NCI-H526 treated with DMSO at 0.1 percent for 48 hours (cell line): ENCODE data around the gene ANXA2.

Experiments
- DNase-seq: peaks from one replicate; lab custom pipeline; 2025; lab: John Stamatoyannopoulos, UW

Gene ANXA2

GRCh38 chr15:60370105-60370868 lies 27.5 kb downstream of the ANXA2 start:
- DNase-seq, result no peak

GRCh38 chr15:60369696-60370095 lies 28.1 kb downstream of the ANXA2 start:
- DNase-seq, result no peak

DNA sequence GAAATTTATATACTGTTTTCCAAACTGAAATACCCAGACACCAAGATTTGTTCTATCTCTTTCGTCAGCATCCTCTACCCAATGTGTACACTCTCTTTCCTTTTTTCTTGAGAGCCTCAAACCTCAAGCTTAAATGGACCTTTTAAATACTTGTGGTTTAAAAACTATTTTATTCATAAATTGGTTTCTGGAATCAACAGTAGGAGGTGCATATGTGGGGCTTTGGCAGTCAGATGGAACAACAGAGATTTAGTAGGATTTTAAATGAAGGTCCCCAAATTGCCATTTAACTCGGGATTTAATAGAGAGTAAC lies 33.2 kb downstream of the ANXA2 start:
- no peak for DNase-seq

DNA sequence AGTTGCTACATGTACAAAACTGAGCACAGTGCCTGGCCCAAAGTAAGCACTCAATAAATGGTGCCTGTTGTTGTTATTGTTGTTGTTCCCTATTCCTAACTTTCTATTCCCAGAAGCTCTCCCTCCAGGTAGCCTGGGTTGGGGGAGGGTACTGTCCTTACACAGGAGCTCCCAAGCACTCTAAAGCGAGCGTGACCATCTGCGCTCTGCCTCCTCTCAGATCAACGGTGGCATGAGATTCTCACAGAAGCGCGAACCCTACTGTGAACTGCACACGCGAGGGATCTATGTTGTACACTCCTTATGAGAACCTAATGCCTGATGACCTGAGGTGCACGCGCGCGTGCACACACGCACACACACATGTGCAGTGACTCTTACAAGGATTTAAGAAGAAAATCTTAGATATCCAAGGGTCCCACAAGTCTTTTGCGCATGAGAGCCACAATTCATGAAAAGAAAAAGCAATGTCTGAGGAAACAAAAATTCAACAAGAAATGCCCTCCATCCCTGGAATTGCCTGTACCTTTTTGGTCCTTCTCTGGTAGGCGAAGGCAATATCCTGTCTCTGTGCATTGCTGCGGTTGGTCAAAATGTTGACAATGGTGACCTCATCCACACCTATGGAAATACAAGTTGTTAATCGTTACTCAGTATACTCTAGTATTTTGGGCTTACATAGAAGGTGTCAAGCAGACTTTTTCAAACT lies 33.7 kb downstream of the ANXA2 start:
- no peak for DNase-seq

DNA sequence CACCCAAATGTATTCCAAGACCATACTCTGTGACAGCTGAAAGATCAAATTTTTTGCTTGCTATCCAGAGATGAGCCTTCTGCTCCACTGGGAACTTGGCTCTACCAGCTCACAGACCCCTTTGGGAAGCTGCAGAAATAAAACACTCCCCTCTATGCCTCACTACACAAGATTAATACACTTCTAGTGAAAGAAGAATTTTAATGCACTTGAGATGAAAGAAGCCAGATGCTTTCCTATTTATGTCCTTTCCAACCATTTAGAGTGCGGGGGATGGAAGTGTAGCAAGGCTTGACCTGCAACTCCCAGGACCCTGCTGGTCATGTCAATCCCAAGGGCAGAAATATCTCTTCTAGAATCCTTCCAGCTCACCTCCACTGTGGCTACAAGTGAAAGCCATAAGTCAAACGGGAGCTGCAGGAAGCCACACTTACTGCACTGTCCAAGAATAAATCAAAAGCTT lies 34.7 kb downstream of the ANXA2 start:
- DNase-seq, result no peak

GRCh38 chr15:60362321-60363086 lies 35.3 kb downstream of the ANXA2 start:
- DNase-seq, result no peak

- DNase-seq, result peak; percentile 31
Measured at GRCh38 chr15:60359738-60360137, 38.0 kb downstream of the ANXA2 start.

DNA sequence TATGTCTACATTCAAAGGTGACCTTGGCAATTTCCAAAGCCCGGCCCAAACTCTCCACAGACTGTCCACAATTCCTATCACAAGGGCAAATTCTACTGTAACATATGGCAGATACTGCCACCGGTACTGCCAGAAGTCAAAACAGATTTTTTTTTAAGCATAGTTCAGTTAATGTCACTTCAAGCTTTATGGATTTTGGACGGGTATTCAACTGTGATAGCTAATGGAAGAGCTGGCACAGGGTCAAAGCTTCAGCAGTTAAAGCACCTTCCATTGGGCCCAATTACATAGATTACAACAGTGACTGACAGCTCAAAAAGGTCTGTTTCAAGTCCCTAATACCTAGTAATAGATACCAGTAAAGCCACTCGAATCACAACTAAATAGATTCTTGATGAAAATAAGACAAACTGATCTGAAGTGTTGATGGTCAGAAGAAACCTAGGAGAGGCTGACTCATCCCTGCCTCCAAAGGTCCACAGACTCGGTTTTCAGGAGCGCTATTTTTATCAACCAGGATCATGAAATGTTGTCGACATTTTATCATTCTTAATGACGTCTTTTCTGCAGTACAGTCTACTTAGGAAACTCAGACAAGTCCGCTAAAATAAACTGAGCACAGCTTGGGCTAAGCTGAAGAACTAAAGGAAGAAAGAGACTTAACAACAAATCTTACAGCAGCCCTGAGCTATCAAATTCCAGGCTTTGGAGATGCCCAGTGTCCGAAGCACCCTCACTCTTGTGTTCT lies 38.7 kb downstream of the ANXA2 start:
- DNase-seq, result no peak

GRCh38 chr15:60356832-60357231 lies 41.0 kb downstream of the ANXA2 start:
- DNase-seq, result no peak

GRCh38 chr15:60355148-60355857 lies 42.5 kb downstream of the ANXA2 start:
- no peak for DNase-seq

DNA sequence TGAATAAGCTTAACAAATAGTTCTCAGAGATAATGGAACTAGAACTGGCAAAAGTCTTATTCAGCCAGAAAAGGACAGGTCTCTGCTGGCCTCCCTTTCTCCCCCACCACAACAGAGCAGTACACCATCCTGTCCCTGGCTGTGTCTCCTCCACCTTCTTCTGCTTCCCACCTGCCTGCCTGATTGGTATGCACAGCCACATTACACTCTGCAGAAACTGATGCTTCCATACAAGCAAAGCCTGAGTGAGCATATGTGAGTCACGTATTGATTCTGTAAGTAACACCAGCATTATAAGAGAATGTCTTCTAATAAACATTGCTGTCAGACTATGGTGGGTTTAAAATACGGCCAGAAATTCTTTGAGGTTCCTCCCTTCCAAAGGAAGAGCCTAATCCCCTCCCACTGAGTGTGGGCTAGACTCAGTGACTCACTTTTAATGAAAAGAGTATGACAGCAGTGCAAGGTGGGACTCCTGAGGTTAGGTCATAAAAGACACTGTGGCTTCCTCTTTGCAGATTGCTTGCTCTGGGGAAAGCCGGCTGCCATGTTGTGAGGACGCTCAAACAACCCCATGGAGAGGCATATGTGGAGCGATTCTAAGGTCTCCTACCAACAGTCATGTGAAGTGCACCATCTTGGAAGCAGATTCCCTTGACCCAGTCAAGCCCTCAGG lies 44.4 kb downstream of the ANXA2 start:
- no peak for DNase-seq

GRCh38 chr15:60352525-60352924 lies 45.3 kb downstream of the ANXA2 start:
- DNase-seq, result no peak

DNA sequence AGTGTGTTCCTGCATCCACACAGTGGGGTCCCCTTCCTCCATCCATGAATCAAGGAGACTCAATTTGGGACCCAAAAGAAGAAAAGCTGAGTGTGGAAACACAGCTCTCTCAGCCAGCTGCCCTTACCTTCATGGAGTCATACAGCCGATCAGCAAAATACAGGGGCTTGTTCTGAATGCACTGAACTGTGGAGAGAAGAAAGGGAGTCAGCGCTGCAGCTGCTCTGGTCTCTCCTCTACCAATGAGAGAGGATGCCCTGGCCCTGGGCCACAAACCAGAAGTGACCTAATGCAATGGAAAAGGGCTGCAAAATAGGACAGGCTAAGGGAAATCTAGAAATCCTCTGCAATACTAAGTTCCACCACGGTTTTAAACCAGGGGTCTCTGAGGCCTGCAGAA lies 46.7 kb downstream of the ANXA2 start:
- no peak for DNase-seq

DNA sequence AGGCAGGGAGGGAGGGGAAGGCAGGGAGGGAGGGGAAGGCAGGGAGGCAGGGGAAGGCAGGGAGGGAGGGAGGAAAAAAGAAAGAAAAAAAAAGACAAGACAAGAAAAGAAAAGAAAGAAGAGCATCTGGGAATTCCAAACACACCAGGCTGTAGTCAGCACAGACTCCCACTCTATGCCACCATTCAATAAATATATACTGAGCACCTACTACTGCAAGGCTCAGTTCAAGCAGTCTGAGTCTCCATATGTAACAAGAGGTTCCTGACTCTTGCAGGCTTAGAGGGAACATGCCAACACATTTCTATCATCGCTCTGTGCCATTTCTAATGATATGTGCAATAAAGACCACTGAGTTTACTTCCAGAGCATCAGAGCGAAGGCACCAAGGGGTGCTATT lies 47.7 kb downstream of the ANXA2 start:
- no peak for DNase-seq

GRCh38 chr15:60349589-60349988 lies 48.2 kb downstream of the ANXA2 start:
- DNase-seq, result no peak

GRCh38 chr15:60347480-60348049 lies 50.2 kb downstream of the ANXA2 start:
- no peak for DNase-seq

DNA sequence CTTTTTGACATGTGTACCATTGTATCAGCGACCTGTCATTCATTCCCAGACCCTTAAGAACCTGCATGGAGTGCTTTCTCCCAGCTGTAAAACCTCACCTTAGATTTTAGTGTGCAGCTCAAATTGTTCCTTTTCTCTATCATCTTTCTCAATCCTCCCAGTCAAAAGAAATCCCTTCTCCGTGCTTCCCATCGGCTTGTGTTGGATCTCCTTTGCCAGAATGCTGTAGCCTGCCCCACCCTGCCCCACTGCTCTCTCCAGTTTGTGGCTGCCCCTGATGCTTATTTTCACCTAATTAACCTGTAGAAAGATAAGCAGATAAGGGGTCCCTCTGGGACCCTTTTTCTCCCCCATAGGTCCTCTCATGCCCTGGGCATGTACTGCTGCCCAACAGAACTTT lies 51.1 kb downstream of the ANXA2 start:
- no peak for DNase-seq

DNA sequence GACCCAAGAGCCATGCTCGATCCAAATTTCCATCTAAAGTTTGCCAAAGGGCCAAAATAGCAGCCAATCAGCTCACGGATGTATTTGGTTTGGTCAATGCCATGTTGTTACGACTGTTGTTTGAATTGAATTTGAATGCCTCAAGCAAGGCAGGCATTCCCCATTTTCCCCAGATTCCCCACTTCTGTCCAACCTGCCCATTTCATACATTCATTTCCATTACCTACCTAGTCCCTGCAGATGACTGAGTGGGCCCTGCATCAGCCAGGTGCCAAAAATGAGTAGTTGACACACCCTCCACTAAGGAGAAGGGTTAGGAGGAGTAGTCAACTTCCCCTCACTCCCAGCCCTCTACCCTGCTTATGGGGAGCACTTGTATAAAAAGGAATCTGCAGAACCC lies 51.7 kb downstream of the ANXA2 start:
- DNase-seq, result no peak

- no peak for DNase-seq
Measured at GRCh38 chr15:60345598-60345997, 52.2 kb downstream of the ANXA2 start.

GRCh38 chr15:60344987-60345386 lies 52.8 kb downstream of the ANXA2 start:
- DNase-seq, result no peak

- DNase-seq, result no peak
Measured at GRCh38 chr15:60344461-60344860, 53.3 kb downstream of the ANXA2 start.
